Calu3 (cell line): Measurements from ENCODE around the gene PAM16. TPM values are rescaled to one million over a fixed set of nuclear protein-coding genes. Genes with fewer than 3 reads are reported as not detected.
A peak's percentile ranks its signal among the peaks of the same experiment; 100 is the strongest.

Experiments
- BruUV-seq: library from RNA; stranded (reverse); fragments of 400-500 nt; replicated peaks from 2 replicates; lab custom pipeline; 2021; lab: Mats Ljungman, UMichigan
- CTCF ChIA-PET: fragments of 300-600 bp; sonication (Branson Sonifier 250); formaldehyde crosslinking; loops from one replicate; lab custom pipeline; 2022; ENCODE audit warnings: antibody characterized with exemption; lab: Charles Lee
- DNase-seq: peaks from one replicate; pipeline ENCODE4 v3.0.0; 2022
- H3K27ac Mint-ChIP-seq: one replicate; pipeline ENCODE4 v1.8.0; 2022; ENCODE audit warnings: mixed read lengths; ENCODE audit not compliant: unreplicated experiment
- H3K27me3 Mint-ChIP-seq: one replicate; pipeline ENCODE4 v1.8.0; 2022; ENCODE audit warnings: mixed read lengths; ENCODE audit not compliant: unreplicated experiment
- H3K36me3 Mint-ChIP-seq: one replicate; pipeline ENCODE4 v1.8.0; 2022; ENCODE audit warnings: mild to moderate bottlenecking, moderate library complexity, mixed read lengths; ENCODE audit not compliant: insufficient read depth, unreplicated experiment
- H3K4me1 Mint-ChIP-seq: one replicate; pipeline ENCODE4 v1.8.0; 2022; ENCODE audit warnings: mild to moderate bottlenecking, low read depth, mixed read lengths; ENCODE audit not compliant: unreplicated experiment
- H3K4me3 Mint-ChIP-seq: one replicate; pipeline ENCODE4 v1.8.0; 2022; ENCODE audit warnings: mild to moderate bottlenecking, low read depth, moderate library complexity, mixed read lengths; ENCODE audit not compliant: unreplicated experiment
- H3K9me3 Mint-ChIP-seq: one replicate; pipeline ENCODE4 v1.8.0; 2022; ENCODE audit warnings: low read depth, mixed read lengths; ENCODE audit not compliant: unreplicated experiment
- CTCF ChIP-seq: fragments of 200-600 bp; IDR thresholded peaks from one replicate; pipeline ENCODE4 v1.8.0; 2022; ENCODE audit warnings: antibody characterized with exemption; ENCODE audit not compliant: unreplicated experiment
- intact Hi-C: fragments of 100-400 bp; cut with micrococcal nuclease; formaldehyde crosslinking; loops from one replicate; pipeline ENCODE4 v1.10.0; 2022; ENCODE audit not compliant: unreplicated experiment
- total RNA-seq: library from RNA; stranded (reverse); gene quantifications from 2 replicates; pipeline ENCODE4 v1.2.3, GENCODE V29; 2022

Gene PAM16
- total RNA-seq, 1 experiment from 2014 or later = 72.7 TPM

- H3K4me3 Mint-ChIP-seq = no peak overlapping the region
- DNase-seq = peak; percentile 87
- no TSS peak for BruUV-seq
- peaks cover 40% of the 10 kb centered on the region for H3K36me3 Mint-ChIP-seq
- peaks cover under 1% of the 10 kb centered on the region for H3K4me1 Mint-ChIP-seq
- intact Hi-C loops = loop anchor here (1.0 kb wide), 1 partner anchor 43 kb away; no protein-coding TSS in a partner anchor
- TF ChIP-seq CTCF = peak; percentile 100
- H3K9me3 Mint-ChIP-seq = no peaks in the 10 kb centered on the region
- CTCF ChIA-PET = interaction anchor here (0.6 to 3.7 kb wide), 9 partner anchors 10 to 150 kb away, joined by 3 to 53 read pairs (median 3); no protein-coding TSS in a partner anchor
- H3K27ac Mint-ChIP-seq = no peak overlapping the region
- H3K27me3 Mint-ChIP-seq = no peaks in the 10 kb centered on the region
Observed at GRCh38 chr16:4358831-4359561, 7.9 kb upstream of the PAM16 start.

GRCh38 chr16:4358236-4358635 is 7.1 kb upstream of the PAM16 start:
- CTCF ChIA-PET = interaction anchor here (1.6 to 3.7 kb wide), 2 partner anchors 30 to 44 kb away, joined by 3 to 53 read pairs; no protein-coding TSS in a partner anchor
- DNase-seq = no peak
- intact Hi-C loops = no loop called here
- Mint-ChIP-seq H3K36me3 (peaks cover 33% of the 10 kb centered on the region), H3K27me3 (no peaks in the 10 kb centered on the region), H3K9me3 (no peaks in the 10 kb centered on the region), H3K27ac (no peak overlapping the region), H3K4me1 (peaks cover 8% of the 10 kb centered on the region), H3K4me3 (no peak overlapping the region)
- BruUV-seq = no TSS peak
- no peak for TF ChIP-seq CTCF

GRCh38 chr16:4356820-4357219 is 5.7 kb upstream of the PAM16 start:
- BruUV-seq = no TSS peak
- no peaks in the 10 kb centered on the region for H3K9me3 Mint-ChIP-seq
- DNase-seq = no peak
- H3K27ac Mint-ChIP-seq = no peak overlapping the region
- peaks cover 33% of the 10 kb centered on the region for H3K36me3 Mint-ChIP-seq
- no peak for TF ChIP-seq CTCF
- H3K4me1 Mint-ChIP-seq = peaks cover 8% of the 10 kb centered on the region
- intact Hi-C loops = no loop called here
- no peak overlapping the region for H3K4me3 Mint-ChIP-seq
- no peaks in the 10 kb centered on the region for H3K27me3 Mint-ChIP-seq
- CTCF ChIA-PET = no interaction called here

- no TSS peak for BruUV-seq
- no peaks in the 10 kb centered on the region for H3K9me3 Mint-ChIP-seq
- H3K4me3 Mint-ChIP-seq = no peak overlapping the region
- no peak overlapping the region for H3K27ac Mint-ChIP-seq
- H3K36me3 Mint-ChIP-seq = peaks cover 41% of the 10 kb centered on the region
- DNase-seq = no peak
- H3K4me1 Mint-ChIP-seq = peaks cover 8% of the 10 kb centered on the region
- H3K27me3 Mint-ChIP-seq = no peaks in the 10 kb centered on the region
- intact Hi-C loops = no loop called here
- no peak for TF ChIP-seq CTCF
- CTCF ChIA-PET = no interaction called here
Observed at GRCh38 chr16:4354512-4355409, 3.6 kb upstream of the PAM16 start.
